ENCODE measurements around the gene SLC5A10.

DNA sequence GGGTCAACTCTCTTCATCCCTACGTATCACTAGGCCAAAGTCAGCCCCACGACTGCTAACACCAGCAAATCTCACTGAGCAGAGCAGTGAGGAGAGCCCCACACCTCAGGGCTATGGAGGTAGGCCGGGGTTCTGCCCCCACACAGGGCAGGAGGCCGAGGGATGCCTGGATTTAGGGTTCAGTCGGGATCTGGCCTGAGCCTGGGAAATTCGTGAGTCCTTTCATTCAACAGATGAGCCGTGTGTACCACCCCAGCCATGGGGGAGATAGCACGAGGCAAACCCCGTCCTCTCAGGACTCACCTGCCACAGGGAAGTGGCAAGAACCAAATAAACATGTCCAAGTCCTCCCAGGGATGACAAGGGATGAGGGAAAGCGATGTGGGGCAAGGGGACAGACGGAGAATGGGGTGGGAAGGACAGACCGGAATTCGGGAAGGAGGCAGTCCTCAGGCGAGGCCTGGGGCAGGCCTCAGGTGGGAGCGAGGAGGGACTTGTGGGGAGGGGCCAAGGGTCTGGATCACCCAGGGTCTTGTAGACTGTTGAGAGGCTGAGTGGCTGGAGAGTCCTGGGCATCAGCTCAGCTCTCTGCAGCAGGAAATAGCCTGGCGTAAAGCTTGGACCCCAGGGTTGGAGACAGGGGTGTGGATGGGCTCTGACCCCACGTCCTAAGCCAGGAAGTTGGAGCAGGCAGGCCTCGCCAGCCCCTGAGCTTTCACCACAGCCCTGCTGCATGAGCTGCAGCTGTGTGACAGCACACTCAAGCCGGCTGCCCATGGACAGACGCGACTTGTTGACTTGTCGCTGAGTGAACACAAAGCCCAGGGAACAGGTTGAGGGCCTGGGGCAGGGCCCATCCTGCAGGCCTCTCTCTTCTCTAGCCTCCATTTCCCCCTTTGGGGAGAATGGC lies 60.5 kb downstream of the SLC5A10 start:
- TF ChIP-seq POLR2A (IDR thresholded peaks at IDR 0.05; ENCODE audit: low read depth, low read length) (no peak), POLR2AphosphoS5 (IDR thresholded peaks at IDR 0.05; ENCODE audit: low read depth, low read length) (no peak), TAF1 (IDR thresholded peaks at IDR 0.05; ENCODE audit: borderline replicate concordance, low read depth, low read length) (no peak)
